ENCODE results near the gene FBP2. TPM values are rescaled to one million over a fixed set of nuclear protein-coding genes. Genes with fewer than 3 reads are reported as not detected.

The FBP2 gene
- total RNA-seq, 1 experiment from 2014 or later, result not detected

- BruUV-seq (replicated peaks), result no TSS peak
- POLR2A ChIA-PET (ENCODE audit: unreplicated experiment), result no interaction called here
Measured at GRCh38 chr9:94526271-94526670, 67.4 kb downstream of the FBP2 start.

GRCh38 chr9:94525396-94526035, 68.1 kb downstream of the FBP2 start:
- Histone ChIP-seq H3K9ac (ENCODE audit: low read length) (no peak overlapping the region), H3K4me1 (ENCODE audit: insufficient read depth, low read length) (no peaks in the 10 kb centered on the region), H3K9me2 (replicated peaks; ENCODE audit: low read length) (no peaks in the 10 kb centered on the region), H3K4me2 (ENCODE audit: low read length) (no peak overlapping the region), H3K79me2 (ENCODE audit: low read length) (0 out of 2 replicates have a peak, but pooled peaks cover 8% of the 10 kb centered on the region), H3K36me3 (ENCODE audit: low read depth, low read length) (no peaks in the 10 kb centered on the region), H2AFZ (ENCODE audit: low read length) (no peak overlapping the region), H3F3A (ENCODE audit: low read length, unreplicated experiment) (no peaks in the 10 kb centered on the region), H3K9me3 (ENCODE audit: low read length) (no peaks in the 10 kb centered on the region), H3K27me3 (ENCODE audit: low read length) (no peaks in the 10 kb centered on the region), H3K27ac (ENCODE audit: low read length) (no peak overlapping the region), H3K4me3 (ENCODE audit: low read length) (no peak overlapping the region), H4K20me1 (ENCODE audit: low read length) (no peaks in the 10 kb centered on the region)
- CTCF ChIA-PET, result no interaction called here
- no TSS peak for BruUV-seq (replicated peaks)
- ATAC-seq (no peak), DNase-seq (no peak)
- intact Hi-C loops (cut with micrococcal nuclease), result no loop called here
- no peak for TF ChIP-seq EZH2phosphoT487 (IDR thresholded peaks at IDR 0.05; ENCODE audit: borderline replicate concordance, low read length)
- TF ChIP-seq EZH2 (IDR thresholded peaks at IDR 0.05; ENCODE audit: low read length, unreplicated experiment), result no peak
- no peak for TF ChIP-seq CTCF (conservative IDR thresholded peaks at IDR 0.05; ENCODE audit: low read depth, low read length)
- POLR2A ChIA-PET (ENCODE audit: unreplicated experiment), result no interaction called here

More at GRCh38 chr9:94526271-94526670, 67.4 kb downstream of the FBP2 start:
- Histone ChIP-seq H3K27ac (ENCODE audit: low read length) (no peak overlapping the region), H3K4me2 (ENCODE audit: low read length) (no peak overlapping the region), H3K79me2 (ENCODE audit: low read length) (peaks cover 13% of the 10 kb centered on the region), H3K36me3 (ENCODE audit: low read depth, low read length) (no peaks in the 10 kb centered on the region), H3K9ac (ENCODE audit: low read length) (no peak overlapping the region), H3K9me2 (replicated peaks; ENCODE audit: low read length) (no peaks in the 10 kb centered on the region), H4K20me1 (ENCODE audit: low read length) (no peaks in the 10 kb centered on the region), H3K4me1 (ENCODE audit: insufficient read depth, low read length) (no peaks in the 10 kb centered on the region), H3F3A (ENCODE audit: low read length, unreplicated experiment) (no peaks in the 10 kb centered on the region), H3K27me3 (ENCODE audit: low read length) (no peaks in the 10 kb centered on the region), H2AFZ (ENCODE audit: low read length) (no peak overlapping the region), H3K4me3 (ENCODE audit: low read length) (no peak overlapping the region), H3K9me3 (ENCODE audit: low read length) (no peaks in the 10 kb centered on the region)
- no peak for TF ChIP-seq CTCF (conservative IDR thresholded peaks at IDR 0.05; ENCODE audit: low read depth, low read length)
- no peak for TF ChIP-seq EZH2 (IDR thresholded peaks at IDR 0.05; ENCODE audit: low read length, unreplicated experiment)
- no peak for TF ChIP-seq EZH2phosphoT487 (IDR thresholded peaks at IDR 0.05; ENCODE audit: borderline replicate concordance, low read length)
- DNase-seq, result no peak
- intact Hi-C loops (cut with micrococcal nuclease), result no loop called here
- CTCF ChIA-PET, result no interaction called here
- ATAC-seq, result no peak

- Histone ChIP-seq H3K9me3 (ENCODE audit: low read length) (no peaks in the 10 kb centered on the region), H3K9ac (ENCODE audit: low read length) (no peak overlapping the region), H3K4me3 (ENCODE audit: low read length) (no peak overlapping the region), H2AFZ (ENCODE audit: low read length) (no peak overlapping the region), H4K20me1 (ENCODE audit: low read length) (no peaks in the 10 kb centered on the region), H3K9me2 (replicated peaks; ENCODE audit: low read length) (no peaks in the 10 kb centered on the region), H3K4me2 (ENCODE audit: low read length) (no peak overlapping the region), H3K79me2 (ENCODE audit: low read length) (peaks cover 19% of the 10 kb centered on the region; the same call in 1 of the 2 replicates), H3K36me3 (ENCODE audit: low read depth, low read length) (no peaks in the 10 kb centered on the region), H3K27ac (ENCODE audit: low read length) (no peak overlapping the region), H3K4me1 (ENCODE audit: insufficient read depth, low read length) (peaks cover 2% of the 10 kb centered on the region; the same call in 1 of the 2 replicates), H3F3A (ENCODE audit: low read length, unreplicated experiment) (no peaks in the 10 kb centered on the region), H3K27me3 (ENCODE audit: low read length) (no peaks in the 10 kb centered on the region)
- intact Hi-C loops (cut with micrococcal nuclease), result no loop called here
- TF ChIP-seq EZH2 (IDR thresholded peaks at IDR 0.05; ENCODE audit: low read length, unreplicated experiment) (no peak), EZH2phosphoT487 (IDR thresholded peaks at IDR 0.05; ENCODE audit: borderline replicate concordance, low read length) (no peak)
- ChIA-PET POLR2A (ENCODE audit: unreplicated experiment) (no interaction called here), CTCF (no interaction called here)
- DNase-seq, result no peak
- no peak for ATAC-seq
- no TSS peak for BruUV-seq (replicated peaks)
Measured at GRCh38 chr9:94517254-94517653, 76.4 kb downstream of the FBP2 start.
